ENCODE results near the gene DENND6A. TPM values are rescaled to one million over a fixed set of nuclear protein-coding genes. Genes with fewer than 3 reads are reported as not detected.

Gene DENND6A
- total and polyA plus RNA-seq, 2 of the 13 experiments (the other 11 are each of a cell fraction or from before 2014, with no cell fraction given): 9.4 to 11.1 TPM

GRCh38 chr3:57597127-57597923, 95.6 kb downstream of the DENND6A start, which contains the start of gene ARF4 (continued):
- no peak; the same call in 1 of the 2 replicates for TF ChIP-seq NCOR1 (IDR thresholded peaks at IDR 0.05; ENCODE audit: borderline replicate concordance, low read length)
- TF ChIP-seq HOMEZ (CRISPR knock-in tag; IDR thresholded peaks at IDR 0.05; ENCODE audit: low read depth): 0 out of 2 replicates have a peak, but pooled peaks have one; percentile 44
- peak; percentile 83; the same call in 1 of the 2 replicates for TF ChIP-seq AKAP8 (CRISPR knock-in tag; IDR thresholded peaks at IDR 0.05)
- TF ChIP-seq ZNF24 (IDR thresholded peaks at IDR 0.05): peak; percentile 60; the same call in 1 of the 2 replicates
- TF ChIP-seq ZNF317 (CRISPR knock-in tag; IDR thresholded peaks at IDR 0.05): no peak
- TF ChIP-seq SYNCRIP (IDR thresholded peaks at IDR 0.05; ENCODE audit: insufficient read depth, low read depth, low read length): no peak
- peak; percentile 99 for TF ChIP-seq HOXA3 (CRISPR knock-in tag; IDR thresholded peaks at IDR 0.05)
- TF ChIP-seq SOX5 (CRISPR knock-in tag; IDR thresholded peaks at IDR 0.05; ENCODE audit: borderline replicate concordance): peak; percentile 65
- peak; percentile 68 for TF ChIP-seq TFDP2 (CRISPR knock-in tag; IDR thresholded peaks at IDR 0.05)
- peak; percentile 37; the same call in 1 of the 2 replicates for TF ChIP-seq ZNF768 (CRISPR knock-in tag; IDR thresholded peaks at IDR 0.05)
- TF ChIP-seq CENPBD1 (CRISPR knock-in tag; IDR thresholded peaks at IDR 0.05; ENCODE audit: borderline replicate concordance, low read depth): no peak
- no peak for TF ChIP-seq KAT2B (IDR thresholded peaks at IDR 0.05; ENCODE audit: borderline replicate concordance, low read depth, low read length)
- peak; percentile 38; the same call in 1 of the 2 replicates for TF ChIP-seq WIZ (CRISPR knock-in tag; IDR thresholded peaks at IDR 0.05)
- no peak for TF ChIP-seq HHEX (CRISPR knock-in tag; IDR thresholded peaks at IDR 0.05)
- TF ChIP-seq, protein P1, sequence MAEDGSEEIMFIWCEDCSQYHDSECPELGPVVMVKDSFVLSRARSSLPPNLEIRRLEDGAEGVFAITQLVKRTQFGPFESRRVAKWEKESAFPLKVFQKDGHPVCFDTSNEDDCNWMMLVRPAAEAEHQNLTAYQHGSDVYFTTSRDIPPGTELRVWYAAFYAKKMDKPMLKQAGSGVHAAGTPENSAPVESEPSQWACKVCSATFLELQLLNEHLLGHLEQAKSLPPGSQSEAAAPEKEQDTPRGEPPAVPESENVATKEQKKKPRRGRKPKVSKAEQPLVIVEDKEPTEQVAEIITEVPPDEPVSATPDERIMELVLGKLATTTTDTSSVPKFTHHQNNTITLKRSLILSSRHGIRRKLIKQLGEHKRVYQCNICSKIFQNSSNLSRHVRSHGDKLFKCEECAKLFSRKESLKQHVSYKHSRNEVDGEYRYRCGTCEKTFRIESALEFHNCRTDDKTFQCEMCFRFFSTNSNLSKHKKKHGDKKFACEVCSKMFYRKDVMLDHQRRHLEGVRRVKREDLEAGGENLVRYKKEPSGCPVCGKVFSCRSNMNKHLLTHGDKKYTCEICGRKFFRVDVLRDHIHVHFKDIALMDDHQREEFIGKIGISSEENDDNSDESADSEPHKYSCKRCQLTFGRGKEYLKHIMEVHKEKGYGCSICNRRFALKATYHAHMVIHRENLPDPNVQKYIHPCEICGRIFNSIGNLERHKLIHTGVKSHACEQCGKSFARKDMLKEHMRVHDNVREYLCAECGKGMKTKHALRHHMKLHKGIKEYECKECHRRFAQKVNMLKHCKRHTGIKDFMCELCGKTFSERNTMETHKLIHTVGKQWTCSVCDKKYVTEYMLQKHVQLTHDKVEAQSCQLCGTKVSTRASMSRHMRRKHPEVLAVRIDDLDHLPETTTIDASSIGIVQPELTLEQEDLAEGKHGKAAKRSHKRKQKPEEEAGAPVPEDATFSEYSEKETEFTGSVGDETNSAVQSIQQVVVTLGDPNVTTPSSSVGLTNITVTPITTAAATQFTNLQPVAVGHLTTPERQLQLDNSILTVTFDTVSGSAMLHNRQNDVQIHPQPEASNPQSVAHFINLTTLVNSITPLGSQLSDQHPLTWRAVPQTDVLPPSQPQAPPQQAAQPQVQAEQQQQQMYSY (CRISPR knock-in tag; IDR thresholded peaks at IDR 0.05): no peak
- TF ChIP-seq NFIC (IDR thresholded peaks at IDR 0.05; ENCODE audit: low read length): no peak
- TF ChIP-seq TMF1 (CRISPR knock-in tag; IDR thresholded peaks at IDR 0.05; ENCODE audit: low read depth): no peak; the same call in 1 of the 2 replicates
- peak; percentile 94 for TF ChIP-seq POLR2G (IDR thresholded peaks at IDR 0.05; ENCODE audit: low read depth, low read length)
- TF ChIP-seq TRAFD1 (CRISPR knock-in tag; IDR thresholded peaks at IDR 0.05; ENCODE audit: borderline replicate concordance): no peak
- peak; percentile 94 for TF ChIP-seq CREM (IDR thresholded peaks at IDR 0.05)
- TF ChIP-seq CREM (CRISPR knock-in tag; IDR thresholded peaks at IDR 0.05): peak; percentile 70
- TF ChIP-seq MED8 (CRISPR knock-in tag; IDR thresholded peaks at IDR 0.05; ENCODE audit: insufficient replicate concordance): no peak
